ENCODE data around the gene AFG1L.
"Not testable (repeated sequence)": the region's sequence is repeated elsewhere in the genome, so short reads cannot be mapped to it uniquely, and the experiment has no call there.

The AFG1L gene

DNA sequence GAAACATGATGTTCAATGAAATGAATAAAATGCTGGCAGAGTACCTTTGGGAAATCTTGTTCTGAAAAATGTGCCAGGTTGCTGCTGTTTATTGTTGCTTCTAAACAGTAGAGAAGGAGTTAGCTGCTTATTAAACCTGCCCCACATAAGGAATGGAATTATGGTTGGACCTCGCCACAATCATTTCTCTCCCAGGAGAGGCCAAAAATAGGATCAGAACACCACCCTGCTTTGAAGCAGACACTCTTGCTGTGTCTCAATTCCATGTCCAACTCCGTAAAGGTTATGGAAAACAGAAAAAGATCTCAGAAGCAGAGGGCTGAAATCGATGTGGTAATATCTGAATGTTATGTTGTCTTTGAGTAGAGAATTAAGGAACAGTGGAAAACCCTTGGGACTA is 27.9 kb downstream of the AFG1L start:
- no peak overlapping the region for H3K9ac ChIP-seq
- no peaks in the 10 kb centered on the region for H3K4me1 ChIP-seq (ENCODE audit: low read depth, poor library complexity, severe bottlenecking)
- no peaks in the 10 kb centered on the region for H3K79me2 ChIP-seq (ENCODE audit: insufficient read depth, low read depth)
- H3K27ac ChIP-seq: no peak overlapping the region
- no peak overlapping the region for H3K4me3 ChIP-seq (IDR thresholded peaks at IDR 0.05; ENCODE audit: insufficient read depth, low read depth, low read length)
- H4K20me1 ChIP-seq (ENCODE audit: insufficient read depth): no peaks in the 10 kb centered on the region
- no peaks in the 10 kb centered on the region for H3K27me3 ChIP-seq (ENCODE audit: insufficient read depth, low read depth)
- TF ChIP-seq CTCF (conservative IDR thresholded peaks at IDR 0.05; ENCODE audit: low read depth, low read length): no peak
- no peak overlapping the region for H2AFZ ChIP-seq (ENCODE audit: low read depth)
- H3K4me2 ChIP-seq: no peak overlapping the region
- H3K36me3 ChIP-seq (ENCODE audit: insufficient read depth): no peaks in the 10 kb centered on the region

GRCh38 chr6:108323710-108324466 is 29.0 kb downstream of the AFG1L start:
- H3K4me1 ChIP-seq (ENCODE audit: low read depth, poor library complexity, severe bottlenecking): no peaks in the 10 kb centered on the region
- H4K20me1 ChIP-seq (ENCODE audit: insufficient read depth): no peaks in the 10 kb centered on the region
- H3K27me3 ChIP-seq (ENCODE audit: insufficient read depth, low read depth): no peaks in the 10 kb centered on the region
- H3K79me2 ChIP-seq (ENCODE audit: insufficient read depth, low read depth): no peaks in the 10 kb centered on the region
- no peak overlapping the region for H3K27ac ChIP-seq
- no peak overlapping the region for H3K4me2 ChIP-seq
- H3K36me3 ChIP-seq (ENCODE audit: insufficient read depth): no peaks in the 10 kb centered on the region
- no peak overlapping the region for H3K9ac ChIP-seq
- no peak overlapping the region for H3K4me3 ChIP-seq (IDR thresholded peaks at IDR 0.05; ENCODE audit: insufficient read depth, low read depth, low read length)
- no peak overlapping the region for H2AFZ ChIP-seq (ENCODE audit: low read depth)
- TF ChIP-seq CTCF (conservative IDR thresholded peaks at IDR 0.05; ENCODE audit: low read depth, low read length): no peak

DNA sequence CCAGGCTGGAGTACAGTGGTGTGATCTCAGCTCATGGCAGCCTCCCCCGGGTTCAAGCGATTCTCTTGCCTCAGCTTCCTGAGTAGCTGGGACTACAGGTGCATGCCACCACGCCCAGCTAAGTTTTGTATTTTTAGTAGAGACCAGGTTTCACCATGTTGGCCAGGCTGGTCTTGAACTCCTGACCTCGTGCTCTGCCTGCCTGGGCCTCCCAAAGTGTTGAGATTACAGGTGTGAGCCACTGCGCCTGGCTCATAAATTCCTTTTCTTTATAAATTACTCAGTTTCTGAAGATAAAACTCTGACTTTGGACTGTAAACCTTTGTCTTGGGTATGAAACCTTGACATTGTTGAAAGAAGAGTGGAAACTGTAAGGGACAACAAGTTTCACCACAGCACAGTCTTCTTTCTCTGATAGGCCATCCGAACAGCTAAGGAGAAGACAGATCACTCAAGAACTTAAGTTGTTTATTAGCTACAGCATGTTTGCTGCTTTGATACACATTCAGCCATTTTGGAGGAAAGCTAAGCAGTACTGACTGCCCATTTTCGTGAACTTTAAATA is 35.4 kb downstream of the AFG1L start:
- H2AFZ ChIP-seq (ENCODE audit: low read depth); H3K4me2 ChIP-seq; H3K36me3 ChIP-seq (ENCODE audit: insufficient read depth); H4K20me1 ChIP-seq (ENCODE audit: insufficient read depth); H3K27ac ChIP-seq; H3K4me3 ChIP-seq (IDR thresholded peaks at IDR 0.05; ENCODE audit: insufficient read depth, low read depth, low read length); H3K4me1 ChIP-seq (ENCODE audit: low read depth, poor library complexity, severe bottlenecking); H3K79me2 ChIP-seq (ENCODE audit: insufficient read depth, low read depth); H3K9ac ChIP-seq; H3K27me3 ChIP-seq (ENCODE audit: insufficient read depth, low read depth): not testable (repeated sequence)

- no peaks in the 10 kb centered on the region for H3K27me3 ChIP-seq (ENCODE audit: insufficient read depth, low read depth)
- no peak for TF ChIP-seq CTCF (conservative IDR thresholded peaks at IDR 0.05; ENCODE audit: low read depth, low read length)
- no peak overlapping the region for H2AFZ ChIP-seq (ENCODE audit: low read depth)
- no peak overlapping the region for H3K9ac ChIP-seq
- no peaks in the 10 kb centered on the region for H3K4me1 ChIP-seq (ENCODE audit: low read depth, poor library complexity, severe bottlenecking)
- no peak overlapping the region for H3K27ac ChIP-seq
- H3K36me3 ChIP-seq (ENCODE audit: insufficient read depth): no peaks in the 10 kb centered on the region
- H3K79me2 ChIP-seq (ENCODE audit: insufficient read depth, low read depth): no peaks in the 10 kb centered on the region
- no peak overlapping the region for H3K4me2 ChIP-seq
- no peak overlapping the region for H3K4me3 ChIP-seq (IDR thresholded peaks at IDR 0.05; ENCODE audit: insufficient read depth, low read depth, low read length)
- no peaks in the 10 kb centered on the region for H4K20me1 ChIP-seq (ENCODE audit: insufficient read depth)
Observed at GRCh38 chr6:108330806-108331205, 36.0 kb downstream of the AFG1L start.

- H3K36me3 ChIP-seq (ENCODE audit: insufficient read depth): no peaks in the 10 kb centered on the region
- H2AFZ ChIP-seq (ENCODE audit: low read depth): no peak overlapping the region
- TF ChIP-seq CTCF (conservative IDR thresholded peaks at IDR 0.05; ENCODE audit: low read depth, low read length): no peak
- no peak overlapping the region for H3K9ac ChIP-seq
- H3K4me3 ChIP-seq (IDR thresholded peaks at IDR 0.05; ENCODE audit: insufficient read depth, low read depth, low read length): no peak overlapping the region
- no peaks in the 10 kb centered on the region for H4K20me1 ChIP-seq (ENCODE audit: insufficient read depth)
- H3K4me1 ChIP-seq (ENCODE audit: low read depth, poor library complexity, severe bottlenecking): no peaks in the 10 kb centered on the region
- no peak overlapping the region for H3K4me2 ChIP-seq
- H3K27ac ChIP-seq: no peak overlapping the region
- H3K79me2 ChIP-seq (ENCODE audit: insufficient read depth, low read depth): no peaks in the 10 kb centered on the region
- H3K27me3 ChIP-seq (ENCODE audit: insufficient read depth, low read depth): no peaks in the 10 kb centered on the region
Observed at GRCh38 chr6:108331982-108332381, 37.1 kb downstream of the AFG1L start.

All from KMS-11 (cell line).